Gastroesophageal sphincter (tissue), 3 donors: ENCODE measurements around the gene CC2D2A.

Experiments
- POLR2A ChIP-seq, 2 donors: fragments of 450-650 bp; IDR thresholded peaks; one replicate each; pipeline ENCODE4 v1.6.1; 2017; ENCODE audit warnings: antibody characterized with exemption in 2 of 2, mild to moderate bottlenecking in 2 of 2, moderate library complexity in 1 of 2
- TF ChIP-seq, protein P1 (sequence below), 4 experiments: fragments of 200-600 bp in 2 of 4; fragments of 450-650 bp in 2 of 4; sonication (generic) in 1 of 4; IDR thresholded peaks; one replicate each; pipeline ENCODE4 v1.5.1; 2017 to 2019; ENCODE audit warnings: antibody characterized with exemption in 4 of 4, mild to moderate bottlenecking in 2 of 4, moderate library complexity in 2 of 4

DNA sequence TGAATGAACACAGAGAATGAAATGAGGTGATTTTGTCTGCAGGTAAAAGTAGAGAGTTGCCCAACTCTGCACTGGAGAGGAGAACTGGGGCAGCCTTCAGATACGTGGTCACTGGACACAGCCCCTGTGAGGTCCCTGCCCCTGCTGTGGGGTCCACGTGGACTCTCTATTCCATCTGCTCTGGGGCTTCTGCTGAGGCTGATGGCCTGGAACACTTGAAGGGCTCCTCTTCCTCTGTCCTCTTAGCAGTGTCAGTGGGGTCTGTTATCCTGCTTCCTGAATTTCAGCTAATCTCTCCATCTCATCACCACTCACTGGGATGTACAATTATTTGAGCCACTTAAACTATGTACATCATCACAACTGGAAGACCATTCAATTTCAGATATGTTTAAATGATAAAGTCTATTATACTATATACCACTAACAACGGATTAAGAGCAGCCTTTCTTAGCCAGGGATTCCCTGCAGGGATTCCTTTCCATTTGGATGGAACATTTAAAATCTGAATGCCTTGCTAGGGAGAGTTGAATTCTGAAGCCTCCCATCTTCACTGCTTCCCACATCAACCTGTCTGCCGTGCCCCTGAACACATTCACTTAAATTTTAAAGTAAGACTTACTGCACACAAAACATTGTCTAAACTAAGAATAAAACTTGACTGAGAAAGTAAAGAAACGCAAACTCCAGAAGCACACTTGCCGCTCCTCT lies 74.0 kb downstream of the CC2D2A start:
- TF ChIP-seq, protein P1, sequence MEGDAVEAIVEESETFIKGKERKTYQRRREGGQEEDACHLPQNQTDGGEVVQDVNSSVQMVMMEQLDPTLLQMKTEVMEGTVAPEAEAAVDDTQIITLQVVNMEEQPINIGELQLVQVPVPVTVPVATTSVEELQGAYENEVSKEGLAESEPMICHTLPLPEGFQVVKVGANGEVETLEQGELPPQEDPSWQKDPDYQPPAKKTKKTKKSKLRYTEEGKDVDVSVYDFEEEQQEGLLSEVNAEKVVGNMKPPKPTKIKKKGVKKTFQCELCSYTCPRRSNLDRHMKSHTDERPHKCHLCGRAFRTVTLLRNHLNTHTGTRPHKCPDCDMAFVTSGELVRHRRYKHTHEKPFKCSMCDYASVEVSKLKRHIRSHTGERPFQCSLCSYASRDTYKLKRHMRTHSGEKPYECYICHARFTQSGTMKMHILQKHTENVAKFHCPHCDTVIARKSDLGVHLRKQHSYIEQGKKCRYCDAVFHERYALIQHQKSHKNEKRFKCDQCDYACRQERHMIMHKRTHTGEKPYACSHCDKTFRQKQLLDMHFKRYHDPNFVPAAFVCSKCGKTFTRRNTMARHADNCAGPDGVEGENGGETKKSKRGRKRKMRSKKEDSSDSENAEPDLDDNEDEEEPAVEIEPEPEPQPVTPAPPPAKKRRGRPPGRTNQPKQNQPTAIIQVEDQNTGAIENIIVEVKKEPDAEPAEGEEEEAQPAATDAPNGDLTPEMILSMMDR (IDR thresholded peaks at IDR 0.05), result no peak
- TF ChIP-seq POLR2A (IDR thresholded peaks at IDR 0.05), result no peak
